Activated naive CD4-positive, alpha-beta T cell treated with anti-CD3 and anti-CD28 coated beads, Interleukin-2, amount 10 ng/mL, durations not matched to agents 7 days and 5 days (primary cell): Measurements from ENCODE around the gene GRID2IP.

Experiments
- CTCF ChIA-PET: fragments of 350-600 bp; sonication (Branson Sonifier 250); formaldehyde crosslinking; loops from one replicate; lab custom pipeline; 2021; ENCODE audit warnings: antibody characterized with exemption; lab: Charles Lee
- DNase-seq: peaks from one replicate; pipeline ENCODE4 v3.0.0-alpha.2; 2020
- H3K27ac Mint-ChIP-seq: one replicate; pipeline ENCODE4 v1.8.0; 2021; ENCODE audit warnings: mild to moderate bottlenecking, moderate library complexity, mixed read lengths
- H3K27me3 Mint-ChIP-seq: one replicate; pipeline ENCODE4 v1.8.0; 2021; ENCODE audit warnings: mild to moderate bottlenecking, mixed read lengths
- H3K36me3 Mint-ChIP-seq: one replicate; pipeline ENCODE4 v1.8.0; 2021; ENCODE audit warnings: mixed read lengths
- H3K4me1 Mint-ChIP-seq: one replicate; pipeline ENCODE4 v1.8.0; 2021; ENCODE audit warnings: mixed read lengths
- H3K4me3 Mint-ChIP-seq: one replicate; pipeline ENCODE4 v1.8.0; 2021; ENCODE audit warnings: mild to moderate bottlenecking, moderate library complexity, mixed read lengths
- H3K9me3 Mint-ChIP-seq: one replicate; pipeline ENCODE4 v1.8.0; 2021; ENCODE audit warnings: mixed read lengths

Gene GRID2IP

DNA sequence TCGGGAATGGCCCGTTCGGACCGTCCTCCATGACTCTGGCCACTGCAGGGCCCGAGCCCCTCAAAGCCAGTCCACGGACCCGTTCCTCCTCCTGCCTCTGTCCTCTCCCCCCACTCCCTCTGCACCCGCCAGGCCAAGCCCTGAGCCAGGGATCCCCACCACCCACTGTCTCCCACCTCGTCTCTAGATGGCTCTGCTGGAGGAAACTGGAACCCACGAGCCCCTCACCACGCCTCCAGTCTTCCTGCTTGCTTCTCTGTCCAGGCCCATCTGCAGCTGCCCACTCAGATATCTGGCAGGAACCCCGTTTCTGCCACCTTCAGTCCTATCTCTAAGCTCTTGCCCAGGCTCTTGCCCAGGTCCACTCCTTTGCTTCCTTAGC is 24.3 kb downstream of the GRID2IP start:
- CTCF ChIA-PET, result interaction anchor here (1.0 to 1.1 kb wide), 3 partner anchors 10 to 53 kb away, joined by 3 to 4 read pairs (median 4); no protein-coding TSS in a partner anchor
- peaks cover 15% of the 10 kb centered on the region for H3K4me1 Mint-ChIP-seq
- H3K27ac Mint-ChIP-seq, result no peak overlapping the region
- H3K36me3 Mint-ChIP-seq, result no peaks in the 10 kb centered on the region
- H3K4me3 Mint-ChIP-seq, result peak overlapping the region; percentile 31
- no peaks in the 10 kb centered on the region for H3K9me3 Mint-ChIP-seq
- H3K27me3 Mint-ChIP-seq, result peaks cover 87% of the 10 kb centered on the region
- DNase-seq, result no peak

DNA sequence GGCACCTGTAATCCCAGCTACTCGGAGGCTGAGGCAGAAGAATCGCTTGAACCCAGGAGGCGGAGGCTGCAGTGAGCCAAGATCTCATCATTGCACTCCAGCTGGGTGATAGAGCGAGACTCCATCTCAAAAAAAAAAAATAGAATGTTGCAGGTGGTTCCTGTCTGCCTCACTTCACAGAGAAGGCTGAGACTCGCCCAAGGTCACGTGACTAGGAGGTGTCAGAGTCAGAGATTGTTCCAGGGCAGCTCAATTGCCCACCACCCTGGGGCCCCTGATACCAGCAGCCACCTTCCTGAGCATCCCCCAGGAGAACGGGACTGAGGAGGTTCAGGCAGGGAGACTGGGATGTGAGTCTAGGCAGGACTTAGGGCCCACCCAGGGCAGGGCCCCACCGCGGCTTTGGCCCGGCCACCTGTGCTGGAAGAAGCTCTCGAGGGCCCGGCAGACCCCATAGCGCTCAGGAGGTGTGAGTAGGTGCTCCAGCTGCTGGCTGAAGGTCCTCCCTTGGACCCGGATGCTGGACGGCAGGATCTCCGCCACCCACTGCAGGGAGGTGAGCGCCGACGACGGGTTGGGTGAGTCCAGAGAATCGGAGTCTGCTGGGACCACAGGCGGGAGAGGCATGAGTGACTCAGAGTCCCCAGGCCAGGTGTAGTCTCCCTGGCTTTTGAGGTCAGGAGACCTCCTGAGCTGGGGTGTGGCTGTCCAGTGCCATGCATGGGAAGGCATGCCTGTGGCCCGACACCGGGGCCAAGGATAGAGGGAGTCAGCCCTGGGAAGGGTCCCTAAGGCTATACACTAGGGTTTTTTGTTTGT is 30.9 kb downstream of the GRID2IP start:
- Mint-ChIP-seq H3K4me3 (no peak overlapping the region), H3K27ac (no peak overlapping the region), H3K4me1 (peaks cover 5% of the 10 kb centered on the region), H3K36me3 (no peaks in the 10 kb centered on the region), H3K27me3 (peaks cover 37% of the 10 kb centered on the region), H3K9me3 (no peaks in the 10 kb centered on the region)
- CTCF ChIA-PET, result no interaction called here
- no peak for DNase-seq

- CTCF ChIA-PET, result interaction anchor here (0.6 to 3.0 kb wide), 18 partner anchors 10 to 661 kb away, joined by 3 to 27 read pairs (median 4); no protein-coding TSS in a partner anchor
- Mint-ChIP-seq H3K9me3 (no peaks in the 10 kb centered on the region), H3K36me3 (no peaks in the 10 kb centered on the region), H3K4me1 (peaks cover 5% of the 10 kb centered on the region), H3K27ac (no peak overlapping the region), H3K27me3 (peaks cover 11% of the 10 kb centered on the region), H3K4me3 (peak overlapping the region; percentile 65)
- DNase-seq, result peak; percentile 76
Measured at GRCh38 chr7:6516387-6516983, 34.8 kb downstream of the GRID2IP start.

- H3K27ac Mint-ChIP-seq, result no peak overlapping the region
- no peaks in the 10 kb centered on the region for H3K36me3 Mint-ChIP-seq
- H3K27me3 Mint-ChIP-seq, result peaks cover 7% of the 10 kb centered on the region
- no peak for DNase-seq
- no peaks in the 10 kb centered on the region for H3K9me3 Mint-ChIP-seq
- H3K4me3 Mint-ChIP-seq, result no peak overlapping the region
- CTCF ChIA-PET, result no interaction called here
- H3K4me1 Mint-ChIP-seq, result peaks cover 5% of the 10 kb centered on the region
Measured at GRCh38 chr7:6513541-6513940, 37.7 kb downstream of the GRID2IP start.

- no peaks in the 10 kb centered on the region for H3K36me3 Mint-ChIP-seq
- no peak for DNase-seq
- peaks cover 7% of the 10 kb centered on the region for H3K27me3 Mint-ChIP-seq
- CTCF ChIA-PET, result interaction anchor here (0.6 to 1.3 kb wide), 2 partner anchors 61 to 146 kb away, joined by 3 to 6 read pairs; no protein-coding TSS in a partner anchor
- no peak overlapping the region for H3K27ac Mint-ChIP-seq
- H3K4me3 Mint-ChIP-seq, result no peak overlapping the region
- H3K4me1 Mint-ChIP-seq, result peaks cover 5% of the 10 kb centered on the region
- no peaks in the 10 kb centered on the region for H3K9me3 Mint-ChIP-seq
Measured at GRCh38 chr7:6512892-6513291, 38.4 kb downstream of the GRID2IP start.

DNA sequence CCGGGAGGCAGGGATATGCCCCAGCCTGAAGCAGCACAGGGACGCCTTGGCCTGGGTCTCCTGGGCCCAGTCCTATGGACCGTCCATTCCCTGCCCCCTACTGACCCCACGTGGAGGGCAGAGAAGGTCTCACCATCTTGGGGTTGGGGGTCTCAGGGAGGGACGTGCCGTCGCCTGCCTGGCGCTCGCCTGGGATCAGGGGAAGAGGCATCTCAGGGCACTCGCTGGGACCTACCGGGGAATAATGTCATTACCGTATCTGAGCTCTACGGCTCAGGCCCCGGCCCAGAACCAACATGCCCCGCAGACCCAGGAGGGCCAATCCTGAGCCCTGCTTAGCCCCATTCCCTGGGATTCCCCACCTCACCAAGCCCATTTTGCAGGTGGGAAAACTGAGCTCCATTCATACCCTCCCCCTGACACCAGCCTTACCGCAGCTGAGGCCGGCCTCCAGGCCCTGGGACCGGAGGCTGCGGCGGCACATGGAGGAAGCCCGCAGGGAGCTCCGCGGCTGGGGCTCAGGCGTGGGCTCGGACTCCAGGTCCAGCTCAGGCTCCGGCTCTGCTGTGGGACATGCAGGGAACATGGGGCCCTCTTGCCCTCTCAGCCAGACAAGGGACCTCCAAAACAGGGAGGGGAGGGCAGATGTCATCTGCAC is 40.7 kb downstream of the GRID2IP start:
- Mint-ChIP-seq H3K4me3 (no peak overlapping the region), H3K4me1 (no peaks in the 10 kb centered on the region), H3K27me3 (peaks cover 17% of the 10 kb centered on the region), H3K36me3 (no peaks in the 10 kb centered on the region), H3K27ac (no peak overlapping the region), H3K9me3 (no peaks in the 10 kb centered on the region)
- DNase-seq, result no peak
- CTCF ChIA-PET, result interaction anchor here (1.4 kb wide), 1 partner anchor 48 kb away, joined by 6 read pairs; no protein-coding TSS in a partner anchor

DNA sequence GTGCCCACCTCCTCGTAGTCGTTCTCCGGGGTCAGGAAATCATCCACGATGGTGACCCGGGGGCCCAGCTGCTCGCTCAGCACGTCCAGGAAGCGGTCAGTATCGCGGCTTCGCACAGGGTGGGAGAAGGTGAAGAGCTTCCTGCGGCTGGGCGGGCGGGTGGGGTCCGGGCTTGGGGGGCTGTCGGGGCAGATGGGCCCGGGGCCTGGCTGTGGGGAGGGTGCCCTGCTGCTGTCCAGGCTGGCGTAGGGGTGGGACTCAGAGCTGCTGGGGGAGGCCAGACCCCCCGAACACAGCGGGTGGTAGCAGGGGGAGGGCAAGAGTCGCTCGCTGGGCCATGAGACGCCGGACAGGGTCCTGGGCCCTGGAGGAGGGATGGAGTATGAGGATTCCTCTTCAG is 42.3 kb downstream of the GRID2IP start:
- DNase-seq, result no peak
- CTCF ChIA-PET, result no interaction called here
- Mint-ChIP-seq H3K9me3 (no peaks in the 10 kb centered on the region), H3K4me1 (peaks cover 10% of the 10 kb centered on the region), H3K4me3 (no peak overlapping the region), H3K27me3 (peaks cover 21% of the 10 kb centered on the region), H3K27ac (no peak overlapping the region), H3K36me3 (no peaks in the 10 kb centered on the region)

DNA sequence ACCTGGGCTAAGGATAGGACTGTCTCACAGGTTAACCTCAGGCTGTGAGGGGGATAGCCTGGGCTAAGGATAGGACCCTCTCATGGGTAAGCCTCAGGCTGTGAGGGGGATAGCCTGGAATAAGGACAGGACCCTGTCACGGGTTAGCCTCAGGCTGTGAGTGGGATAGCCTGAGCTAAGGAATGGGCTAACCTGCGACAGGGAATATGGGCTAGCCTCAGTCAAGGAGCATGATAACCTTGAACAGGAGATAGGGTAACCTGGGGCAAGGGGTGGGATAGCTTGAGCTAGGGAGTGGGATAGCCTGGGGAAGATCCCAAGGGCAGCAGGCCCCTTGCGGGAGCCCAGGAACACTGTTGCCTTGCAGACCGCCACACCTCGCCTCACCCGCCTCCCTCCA is 42.7 kb downstream of the GRID2IP start:
- H3K4me1 Mint-ChIP-seq, result peaks cover 13% of the 10 kb centered on the region
- H3K27me3 Mint-ChIP-seq, result peaks cover 26% of the 10 kb centered on the region
- H3K27ac Mint-ChIP-seq, result no peak overlapping the region
- H3K36me3 Mint-ChIP-seq, result no peaks in the 10 kb centered on the region
- CTCF ChIA-PET, result no interaction called here
- no peaks in the 10 kb centered on the region for H3K9me3 Mint-ChIP-seq
- DNase-seq, result no peak
- H3K4me3 Mint-ChIP-seq, result no peak overlapping the region

- DNase-seq, result no peak
- H3K36me3 Mint-ChIP-seq, result no peaks in the 10 kb centered on the region
- CTCF ChIA-PET, result no interaction called here
- no peaks in the 10 kb centered on the region for H3K9me3 Mint-ChIP-seq
- H3K4me1 Mint-ChIP-seq, result peaks cover 13% of the 10 kb centered on the region
- H3K27me3 Mint-ChIP-seq, result peaks cover 28% of the 10 kb centered on the region
- H3K27ac Mint-ChIP-seq, result no peak overlapping the region
- no peak overlapping the region for H3K4me3 Mint-ChIP-seq
Measured at GRCh38 chr7:6507906-6508305, 43.4 kb downstream of the GRID2IP start.

DNA sequence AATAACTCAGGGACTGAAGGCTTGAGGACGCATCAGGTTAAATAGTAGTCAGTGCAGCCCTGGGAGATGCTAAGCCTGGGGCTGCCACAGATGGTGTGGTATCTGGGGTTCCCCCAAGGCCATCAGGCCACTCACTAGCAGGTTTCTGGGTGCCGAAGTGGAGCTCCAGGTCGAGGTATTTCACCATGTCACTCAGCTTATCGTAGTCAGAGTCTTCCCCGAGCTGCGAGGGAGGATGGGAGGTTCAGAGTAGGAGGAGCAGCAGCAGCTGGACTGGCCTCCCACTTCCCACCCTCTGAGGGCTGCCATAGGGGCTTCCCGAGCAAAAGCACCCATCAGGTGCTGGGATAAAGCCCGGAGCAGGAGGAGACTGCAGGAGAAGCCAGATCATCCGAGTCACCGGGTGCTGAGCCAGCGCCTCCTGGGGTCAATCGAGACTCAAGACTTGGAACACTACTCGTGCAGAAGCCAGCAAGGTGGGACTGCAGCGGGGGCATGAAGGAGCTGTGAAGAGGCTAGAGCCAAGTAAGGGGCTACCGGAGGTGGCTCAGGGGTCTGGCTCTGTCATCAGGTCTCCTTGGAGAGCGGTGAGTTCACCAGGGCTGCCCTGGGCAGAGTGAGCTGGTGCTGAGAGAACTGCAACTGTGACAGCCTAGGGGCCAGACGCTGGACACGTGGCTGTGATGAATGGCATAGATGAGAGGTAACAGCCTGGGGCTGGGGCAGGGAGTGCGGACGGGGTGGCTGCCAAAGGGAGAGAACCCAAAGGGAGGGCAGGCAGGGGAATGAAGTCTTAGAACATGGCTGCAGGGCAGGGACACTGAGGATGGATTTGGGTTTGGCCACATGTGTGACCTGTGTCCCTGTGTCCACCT is 45.3 kb downstream of the GRID2IP start:
- no peak for DNase-seq
- Mint-ChIP-seq H3K9me3 (no peaks in the 10 kb centered on the region), H3K4me3 (peak overlapping the region; percentile 91), H3K36me3 (no peaks in the 10 kb centered on the region), H3K4me1 (peaks cover 13% of the 10 kb centered on the region), H3K27me3 (peaks cover 32% of the 10 kb centered on the region), H3K27ac (no peak overlapping the region)
- CTCF ChIA-PET, result interaction anchor here (0.6 to 1.5 kb wide), 4 partner anchors 10 to 69 kb away, joined by 3 to 8 read pairs (median 3); no protein-coding TSS in a partner anchor

GRCh38 chr7:6504996-6505395 is 46.3 kb downstream of the GRID2IP start:
- peaks cover 37% of the 10 kb centered on the region for H3K27me3 Mint-ChIP-seq
- H3K4me1 Mint-ChIP-seq, result peaks cover 13% of the 10 kb centered on the region
- no peaks in the 10 kb centered on the region for H3K36me3 Mint-ChIP-seq
- DNase-seq, result no peak
- H3K27ac Mint-ChIP-seq, result peak overlapping the region; percentile 90
- CTCF ChIA-PET, result interaction anchor here (1.2 to 1.5 kb wide), 3 partner anchors 11 to 49 kb away, joined by 3 to 8 read pairs (median 3); no protein-coding TSS in a partner anchor
- no peaks in the 10 kb centered on the region for H3K9me3 Mint-ChIP-seq
- peak overlapping the region; percentile 91 for H3K4me3 Mint-ChIP-seq

DNA sequence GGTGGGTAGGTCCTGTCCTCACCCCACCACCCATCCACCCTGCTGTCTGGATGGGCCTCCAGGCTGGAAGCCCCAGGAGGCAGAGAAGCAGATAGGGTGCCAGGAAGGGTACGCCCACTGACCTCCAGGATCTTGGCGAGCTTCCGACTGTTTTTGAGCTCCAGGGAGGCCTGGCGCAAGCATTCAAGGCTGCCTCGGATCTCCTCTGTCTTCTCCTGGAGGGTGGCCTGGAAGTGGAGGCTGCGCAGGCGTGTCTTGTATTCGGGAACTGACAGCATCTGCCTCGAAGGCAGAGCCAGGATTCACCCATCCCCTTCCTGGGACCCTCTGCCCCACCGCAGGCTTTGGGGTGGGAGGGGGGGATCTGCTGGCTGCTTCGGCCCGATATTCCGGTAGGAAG is 48.4 kb downstream of the GRID2IP start:
- Mint-ChIP-seq H3K4me3 (no peak overlapping the region), H3K9me3 (no peaks in the 10 kb centered on the region), H3K27ac (no peak overlapping the region), H3K27me3 (peaks cover 37% of the 10 kb centered on the region), H3K4me1 (peaks cover 13% of the 10 kb centered on the region), H3K36me3 (no peaks in the 10 kb centered on the region)
- CTCF ChIA-PET, result no interaction called here
- no peak for DNase-seq

DNA sequence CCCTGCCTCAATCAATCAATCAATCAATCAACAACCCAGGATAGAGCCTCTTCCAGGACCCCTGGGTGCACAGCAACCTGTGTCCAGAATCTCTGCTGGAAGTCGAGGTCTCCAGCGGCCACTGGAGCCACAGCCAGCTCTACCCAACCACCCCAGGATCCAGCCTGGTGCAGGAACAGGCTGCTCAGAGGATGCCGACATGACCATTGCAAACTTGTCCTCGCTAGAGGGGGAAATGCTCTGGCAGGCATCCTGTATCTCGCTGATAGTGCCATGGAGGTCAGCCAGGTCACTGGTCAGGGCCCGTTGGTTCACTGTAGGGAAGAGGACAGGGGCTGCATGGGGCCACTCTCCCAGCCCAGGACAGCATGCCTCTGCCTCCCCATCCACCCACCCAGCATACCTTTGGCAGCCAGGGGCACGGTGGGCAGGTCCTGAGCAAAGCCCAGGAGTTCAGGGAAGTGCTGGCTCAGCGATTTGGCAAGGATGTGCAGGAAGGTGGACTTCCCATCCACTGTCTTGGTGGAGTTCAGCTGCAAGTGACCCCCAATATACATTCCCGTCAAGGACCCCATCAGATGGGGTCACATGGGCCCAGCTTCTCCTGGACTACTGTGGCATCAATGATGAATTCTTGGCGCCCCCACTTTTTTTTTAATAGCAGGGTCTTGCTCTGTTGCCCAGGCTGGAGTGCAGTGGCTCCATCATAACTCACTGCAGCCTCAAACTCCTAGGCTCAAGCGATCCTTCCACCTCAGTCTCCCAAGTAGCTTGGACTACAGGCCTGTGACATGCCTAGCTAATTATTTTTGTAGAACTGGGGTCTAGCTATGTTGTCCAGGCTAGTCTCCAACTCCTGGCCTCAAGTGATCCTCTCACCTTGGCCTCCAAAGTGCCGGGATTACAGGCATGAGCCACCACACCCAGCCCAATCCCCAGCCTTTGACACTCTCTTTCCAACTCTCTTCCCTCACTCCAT is 49.4 kb downstream of the GRID2IP start:
- H3K9me3 Mint-ChIP-seq, result no peaks in the 10 kb centered on the region
- no peak overlapping the region for H3K27ac Mint-ChIP-seq
- H3K36me3 Mint-ChIP-seq, result no peaks in the 10 kb centered on the region
- DNase-seq, result no peak
- CTCF ChIA-PET, result no interaction called here
- H3K4me1 Mint-ChIP-seq, result peaks cover 13% of the 10 kb centered on the region
- H3K4me3 Mint-ChIP-seq, result no peak overlapping the region
- H3K27me3 Mint-ChIP-seq, result peaks cover 35% of the 10 kb centered on the region
